NOMO-1 treated with DMSO at 0.1 percent for 48 hours (cell line): ENCODE results near the gene VIL1.
A peak's percentile ranks its signal among the peaks of the same experiment; 100 is the strongest.

ENCODE experiments used
- DNase-seq: peaks from one replicate; lab custom pipeline; 2025; ENCODE audit not compliant: unreplicated experiment; lab: John Stamatoyannopoulos, UW

Gene VIL1

GRCh38 chr2:218405086-218405745 is 13.7 kb upstream of the VIL1 start:
- DNase-seq: no peak

- DNase-seq: no peak
Measured at GRCh38 chr2:218405746-218406208, 13.1 kb upstream of the VIL1 start.

GRCh38 chr2:218406209-218406948 is 12.5 kb upstream of the VIL1 start:
- peak; percentile 95 for DNase-seq

GRCh38 chr2:218406949-218407618 is 11.8 kb upstream of the VIL1 start:
- DNase-seq: peak; percentile 74

- DNase-seq: no peak
Measured at GRCh38 chr2:218407717-218408116, 11.2 kb upstream of the VIL1 start.

GRCh38 chr2:218418321-218418716 is 604 bp upstream of the VIL1 start:
- no peak for DNase-seq

GRCh38 chr2:218419630-218420216 is 800 bp downstream of the VIL1 start:
- no peak for DNase-seq

- DNase-seq: no peak
Measured at GRCh38 chr2:218421027-218421426, 2.1 kb downstream of the VIL1 start.

GRCh38 chr2:218422403-218423086 is 3.6 kb downstream of the VIL1 start:
- DNase-seq: no peak

GRCh38 chr2:218423584-218423983 is 4.7 kb downstream of the VIL1 start:
- DNase-seq: no peak

- no peak for DNase-seq
Measured at GRCh38 chr2:218425531-218425930, 6.6 kb downstream of the VIL1 start.

GRCh38 chr2:218427741-218428140 is 8.8 kb downstream of the VIL1 start:
- no peak for DNase-seq

- DNase-seq: no peak
Measured at GRCh38 chr2:218428846-218429558, 10.1 kb downstream of the VIL1 start.

- no peak for DNase-seq
Measured at GRCh38 chr2:218429911-218430692, 11.2 kb downstream of the VIL1 start.

- no peak for DNase-seq
Measured at GRCh38 chr2:218430721-218431120, 11.8 kb downstream of the VIL1 start.

- no peak for DNase-seq
Measured at GRCh38 chr2:218431878-218432277, 13.0 kb downstream of the VIL1 start.

- DNase-seq: no peak
Measured at GRCh38 chr2:218432676-218433365, 13.9 kb downstream of the VIL1 start.

GRCh38 chr2:218434456-218434855 is 15.5 kb downstream of the VIL1 start:
- DNase-seq: no peak
